ENCODE data around the gene PPOX. TPM values are rescaled to one million over a fixed set of nuclear protein-coding genes. Genes with fewer than 3 reads are reported as not detected.

PPOX gene
- total RNA-seq, 2 experiments from 2014 or later = 33.6 to 40.7 TPM

- POLR2A ChIA-PET = interaction anchor here (0.5 to 1.5 kb wide), 3 partner anchors 16 to 204 kb away, joined by 4 to 6 read pairs (median 5); partner anchors contain the start of genes PPOX and TOMM40L
- peak; percentile 76 for DNase-seq
- peak overlapping the region; percentile 32 for H3K4me3 Mint-ChIP-seq
- H3K27ac Mint-ChIP-seq = peak overlapping the region; percentile 96
- CTCF ChIA-PET = interaction anchor here (0.8 to 4.0 kb wide), 13 partner anchors 10 to 258 kb away, joined by 3 to 30 read pairs (median 5); partner anchors contain the start of genes NDUFS2, PPOX and TOMM40L
- H3K4me1 Mint-ChIP-seq = peaks cover 83% of the 10 kb centered on the region
- no peaks in the 10 kb centered on the region for H3K9me3 Mint-ChIP-seq
- no peaks in the 10 kb centered on the region for H3K27me3 Mint-ChIP-seq
- H3K36me3 Mint-ChIP-seq (ENCODE audit: low read depth) = peaks cover 10% of the 10 kb centered on the region
These were observed 16.0 kb downstream of the PPOX start for GRCh38 chr1:161182214-161182613.

DNA sequence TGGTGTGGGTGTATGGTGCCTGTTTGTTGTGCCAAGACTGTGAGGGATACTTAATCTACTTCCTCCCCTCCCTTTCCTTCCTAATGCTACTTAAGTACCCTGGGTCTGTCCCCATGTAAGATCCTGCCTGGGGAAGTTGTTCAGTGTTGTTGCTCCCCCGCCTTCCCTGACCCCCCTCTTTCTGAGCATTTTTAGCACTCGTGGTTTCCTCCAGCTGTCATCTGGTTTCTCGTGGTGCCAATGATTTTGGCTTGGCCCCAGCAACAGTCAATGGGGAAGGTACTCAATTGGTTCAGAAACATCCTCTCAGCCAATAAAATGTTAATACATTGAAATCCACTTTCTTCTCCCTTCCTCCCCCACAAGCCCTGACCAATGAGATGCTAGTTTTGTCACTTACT, 19.1 kb downstream of the PPOX start:
- CTCF ChIA-PET = interaction anchor here (0.6 to 2.0 kb wide), 7 partner anchors 8 to 196 kb away, joined by 3 to 9 read pairs (median 4); partner anchors contain the start of genes NDUFS2 and PPOX
- H3K9me3 Mint-ChIP-seq = no peaks in the 10 kb centered on the region
- H3K27me3 Mint-ChIP-seq = no peaks in the 10 kb centered on the region
- peak overlapping the region; percentile 58 for H3K4me3 Mint-ChIP-seq
- peak overlapping the region; percentile 97 for H3K27ac Mint-ChIP-seq
- H3K36me3 Mint-ChIP-seq (ENCODE audit: low read depth) = peaks cover 11% of the 10 kb centered on the region
- peak; percentile 92 for DNase-seq
- POLR2A ChIA-PET = no interaction called here
- peaks cover 81% of the 10 kb centered on the region for H3K4me1 Mint-ChIP-seq

DNA sequence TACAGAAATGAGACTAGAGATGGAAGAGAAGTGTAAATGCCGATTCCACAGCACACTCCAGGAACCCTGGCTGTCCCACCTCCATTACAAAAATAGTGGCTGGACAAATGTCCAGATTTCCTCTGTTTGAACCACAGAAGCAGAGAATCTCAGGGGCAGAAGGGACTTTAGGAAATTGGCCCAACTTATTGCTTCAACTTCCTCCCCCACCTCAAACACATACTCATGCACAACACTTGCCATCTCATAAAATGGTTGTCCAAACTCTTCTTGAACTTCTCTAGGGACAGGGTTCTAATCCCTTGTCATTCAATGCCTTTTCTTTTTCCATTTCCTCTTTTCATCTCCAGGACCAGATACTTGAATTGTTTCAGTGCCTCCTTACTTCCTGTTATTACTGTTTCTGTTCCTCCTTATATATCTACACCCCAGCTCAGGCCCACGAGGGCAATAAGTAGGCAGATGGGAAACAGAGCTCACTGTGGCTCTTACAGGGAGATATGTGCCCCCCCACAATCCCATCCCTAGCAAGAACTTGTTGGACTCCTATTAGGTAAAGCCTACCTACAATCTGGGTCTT, 19.6 kb downstream of the PPOX start:
- Mint-ChIP-seq H3K9me3 (no peaks in the 10 kb centered on the region), H3K27me3 (no peaks in the 10 kb centered on the region), H3K27ac (peak overlapping the region; percentile 97), H3K4me1 (peaks cover 78% of the 10 kb centered on the region), H3K4me3 (peak overlapping the region; percentile 58), H3K36me3 (ENCODE audit: low read depth) (peaks cover 11% of the 10 kb centered on the region)
- POLR2A ChIA-PET = no interaction called here
- CTCF ChIA-PET = interaction anchor here (0.6 to 2.0 kb wide), 9 partner anchors 7 to 196 kb away, joined by 3 to 9 read pairs (median 4); partner anchors contain the start of genes ADAMTS4, NDUFS2 and PPOX
- no peak for DNase-seq

DNA sequence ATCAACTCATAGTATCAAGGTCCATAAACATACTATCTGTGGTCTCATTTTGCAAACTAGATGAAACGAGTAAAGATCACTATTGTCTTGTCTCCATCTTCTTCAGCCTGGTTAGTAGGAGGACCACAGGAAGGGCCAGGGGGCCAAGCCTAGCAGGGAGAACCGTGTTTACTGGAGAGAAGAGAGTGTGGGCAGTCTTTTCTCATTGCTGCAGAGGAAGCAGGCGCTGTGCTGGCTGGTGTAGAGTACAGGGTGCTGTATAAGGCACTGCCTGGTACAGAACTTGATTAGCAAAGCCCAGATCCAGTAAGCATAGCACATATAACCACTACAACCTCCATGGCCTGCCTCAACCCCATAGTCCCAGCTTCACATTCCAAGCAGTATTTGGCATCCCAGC, 21.1 kb downstream of the PPOX start:
- peaks cover 69% of the 10 kb centered on the region for H3K4me1 Mint-ChIP-seq
- ChIA-PET POLR2A (no interaction called here), CTCF (interaction anchor here (1.0 kb wide), 1 partner anchor 22 kb away, joined by 5 read pairs; the partner anchor contains the start of gene PPOX)
- no peaks in the 10 kb centered on the region for H3K27me3 Mint-ChIP-seq
- no peaks in the 10 kb centered on the region for H3K9me3 Mint-ChIP-seq
- no peak for DNase-seq
- no peak overlapping the region for H3K4me3 Mint-ChIP-seq
- peak overlapping the region; percentile 97 for H3K27ac Mint-ChIP-seq
- peaks cover 7% of the 10 kb centered on the region for H3K36me3 Mint-ChIP-seq (ENCODE audit: low read depth)

- Mint-ChIP-seq H3K36me3 (ENCODE audit: low read depth) (peaks cover 5% of the 10 kb centered on the region), H3K4me3 (no peak overlapping the region), H3K27me3 (no peaks in the 10 kb centered on the region), H3K4me1 (peaks cover 69% of the 10 kb centered on the region), H3K9me3 (no peaks in the 10 kb centered on the region), H3K27ac (peak overlapping the region; percentile 50)
- ChIA-PET CTCF (interaction anchor here (0.6 to 1.6 kb wide), 5 partner anchors 14 to 70 kb away, joined by 3 to 6 read pairs (median 4); partner anchors contain the start of genes NDUFS2, PCP4L1, PPOX and TOMM40L), POLR2A (interaction anchor here (0.6 kb wide), 1 partner anchor 9 kb away, joined by 9 read pairs; no protein-coding TSS in a partner anchor)
- no peak for DNase-seq
These were observed 22.2 kb downstream of the PPOX start for GRCh38 chr1:161188381-161188780.

DNA sequence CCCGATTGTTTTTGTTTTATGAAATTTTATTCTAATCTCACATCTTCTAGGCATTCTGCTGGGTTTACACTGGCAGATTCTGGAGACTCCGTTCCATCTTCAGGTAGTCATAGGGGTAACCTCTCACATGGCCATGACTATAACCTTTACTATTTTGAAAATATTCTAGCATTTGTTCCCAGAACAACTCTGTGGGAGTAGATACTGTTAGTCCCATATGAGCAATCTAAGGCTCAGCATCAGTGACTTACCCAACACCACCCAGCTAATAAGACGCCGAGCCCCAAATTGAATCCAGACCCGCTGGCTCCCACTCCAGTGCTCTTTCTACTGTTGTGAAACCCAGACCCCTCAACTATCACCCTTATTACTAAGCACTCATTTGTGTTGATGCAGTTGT, 22.8 kb downstream of the PPOX start:
- POLR2A ChIA-PET = no interaction called here
- no peaks in the 10 kb centered on the region for H3K27me3 Mint-ChIP-seq
- H3K36me3 Mint-ChIP-seq (ENCODE audit: low read depth) = peaks cover 3% of the 10 kb centered on the region
- H3K9me3 Mint-ChIP-seq = no peaks in the 10 kb centered on the region
- H3K27ac Mint-ChIP-seq = no peak overlapping the region
- H3K4me1 Mint-ChIP-seq = peaks cover 63% of the 10 kb centered on the region
- CTCF ChIA-PET = interaction anchor here (0.6 to 1.6 kb wide), 2 partner anchors 13 to 47 kb away, joined by 3 to 4 read pairs; partner anchors contain the start of gene NDUFS2
- DNase-seq = no peak
- H3K4me3 Mint-ChIP-seq = no peak overlapping the region

GRCh38 chr1:161190962-161191521, 24.8 kb downstream of the PPOX start:
- no peak for DNase-seq
- Mint-ChIP-seq H3K27me3 (no peaks in the 10 kb centered on the region), H3K9me3 (no peaks in the 10 kb centered on the region), H3K27ac (peak overlapping the region; percentile 62), H3K36me3 (ENCODE audit: low read depth) (peaks cover 3% of the 10 kb centered on the region), H3K4me1 (peaks cover 58% of the 10 kb centered on the region), H3K4me3 (no peak overlapping the region)
- ChIA-PET POLR2A (no interaction called here), CTCF (interaction anchor here (0.9 to 3.9 kb wide), 9 partner anchors 8 to 191 kb away, joined by 3 to 36 read pairs (median 4); partner anchors contain the start of genes ADAMTS4, NDUFS2, PPOX and TOMM40L)

GRCh38 chr1:161191971-161192370, 25.7 kb downstream of the PPOX start:
- Mint-ChIP-seq H3K36me3 (ENCODE audit: low read depth) (peaks cover 3% of the 10 kb centered on the region), H3K27ac (no peak overlapping the region), H3K9me3 (no peaks in the 10 kb centered on the region), H3K4me1 (peaks cover 51% of the 10 kb centered on the region), H3K27me3 (no peaks in the 10 kb centered on the region), H3K4me3 (no peak overlapping the region)
- DNase-seq = no peak
- CTCF ChIA-PET = interaction anchor here (0.9 to 3.9 kb wide), 11 partner anchors 9 to 190 kb away, joined by 3 to 36 read pairs (median 6); partner anchors contain the start of genes NDUFS2, PPOX and TOMM40L
- POLR2A ChIA-PET = no interaction called here

GRCh38 chr1:161192476-161193465, 26.5 kb downstream of the PPOX start:
- CTCF ChIA-PET = interaction anchor here (0.6 to 3.9 kb wide), 10 partner anchors 7 to 199 kb away, joined by 3 to 36 read pairs (median 7); partner anchors contain the start of genes NDUFS2 and TOMM40L
- Mint-ChIP-seq H3K27me3 (no peaks in the 10 kb centered on the region), H3K27ac (peak overlapping the region; percentile 87), H3K9me3 (no peaks in the 10 kb centered on the region), H3K4me3 (no peak overlapping the region), H3K4me1 (peaks cover 46% of the 10 kb centered on the region), H3K36me3 (ENCODE audit: low read depth) (no peaks in the 10 kb centered on the region)
- POLR2A ChIA-PET = interaction anchor here (0.6 kb wide), 1 partner anchor 9 kb away, joined by 3 read pairs; the partner anchor contains the start of gene NDUFS2
- peak; percentile 81 for DNase-seq

- Mint-ChIP-seq H3K4me1 (peaks cover 41% of the 10 kb centered on the region), H3K36me3 (ENCODE audit: low read depth) (no peaks in the 10 kb centered on the region), H3K27me3 (no peaks in the 10 kb centered on the region), H3K4me3 (no peak overlapping the region), H3K27ac (no peak overlapping the region), H3K9me3 (no peaks in the 10 kb centered on the region)
- ChIA-PET POLR2A (interaction anchor here (0.6 kb wide), 1 partner anchor 8 kb away, joined by 3 read pairs; the partner anchor contains the start of gene NDUFS2), CTCF (interaction anchor here (0.6 to 3.9 kb wide), 9 partner anchors 8 to 212 kb away, joined by 3 to 18 read pairs (median 3); partner anchors contain the start of genes APOA2, TOMM40L and USP21)
- DNase-seq = no peak
These were observed 27.5 kb downstream of the PPOX start for GRCh38 chr1:161193561-161194235.

DNA sequence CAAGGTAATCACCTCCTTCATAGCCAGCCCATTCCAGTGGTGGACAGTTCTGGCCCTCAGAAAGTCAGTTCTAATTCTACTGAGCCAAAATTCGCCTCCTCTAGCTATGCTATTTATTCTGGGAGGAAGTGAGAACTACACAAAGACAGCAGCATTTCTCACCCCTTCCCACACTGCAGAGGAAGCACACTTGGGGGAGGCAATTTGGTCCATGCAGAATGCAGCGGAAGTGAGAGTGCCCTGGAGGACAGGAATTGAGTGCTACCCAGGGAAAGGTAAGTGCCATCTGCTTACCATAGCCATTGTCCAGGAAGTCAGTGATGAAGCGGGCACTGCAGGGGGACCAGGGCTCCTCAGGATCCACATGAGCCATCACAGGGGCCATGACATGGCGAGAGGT, 28.9 kb downstream of the PPOX start:
- no peak for DNase-seq
- POLR2A ChIA-PET = no interaction called here
- Mint-ChIP-seq H3K36me3 (ENCODE audit: low read depth) (no peaks in the 10 kb centered on the region), H3K9me3 (no peaks in the 10 kb centered on the region), H3K4me3 (no peak overlapping the region), H3K4me1 (peaks cover 43% of the 10 kb centered on the region), H3K27me3 (no peaks in the 10 kb centered on the region), H3K27ac (peak overlapping the region; percentile 69)
- CTCF ChIA-PET = interaction anchor here (1.1 to 1.5 kb wide), 3 partner anchors 13 to 28 kb away, joined by 3 to 4 read pairs (median 3); partner anchors contain the start of gene APOA2
